RWPE2 (cell line): ENCODE data around the gene SERPINA5.

Source experiments
- ATAC-seq: fragments of 200-7000 bp; cut with Tn5 transposase; 3 replicates; pipeline ENCODE4 v1.9.1; 2021; ENCODE audit warnings: low read depth
- DNase-seq: peaks from one replicate; pipeline ENCODE4 v3.0.0-alpha.2; 2020; ENCODE audit warnings: low spot score
- H3K27ac ChIP-seq: fragments of 450-650 bp; 2 replicates; pipeline ENCODE4 v1.5.1; 2017; ENCODE audit warnings: mild to moderate bottlenecking; ENCODE audit not compliant: poor library complexity, severe bottlenecking
- H3K27me3 ChIP-seq: fragments of 250-450 bp; sonication (Bioruptor Pico); 2 replicates; pipeline ENCODE4 v1.5.1; 2021; ENCODE audit warnings: mild to moderate bottlenecking, moderate library complexity; ENCODE audit not compliant: insufficient read depth, poor library complexity, severe bottlenecking
- H3K36me3 ChIP-seq: fragments of 250-450 bp; sonication (Bioruptor Pico); 2 replicates; pipeline ENCODE4 v1.5.1; 2020; ENCODE audit warnings: low read depth, mild to moderate bottlenecking, moderate library complexity
- H3K4me1 ChIP-seq: fragments of 250-450 bp; sonication (Bioruptor Pico); 2 replicates; pipeline ENCODE4 v1.5.1; 2021; ENCODE audit warnings: mild to moderate bottlenecking, moderate library complexity; ENCODE audit not compliant: insufficient read depth, poor library complexity, severe bottlenecking
- H3K4me3 ChIP-seq: fragments of 250-450 bp; sonication (Bioruptor Pico); 2 replicates; pipeline ENCODE4 v1.5.1; 2021; ENCODE audit warnings: mild to moderate bottlenecking, moderate library complexity; ENCODE audit not compliant: severe bottlenecking
- H3K9me3 ChIP-seq: fragments of 250-450 bp; sonication (Bioruptor Pico); 2 replicates; pipeline ENCODE4 v1.5.1; 2021; ENCODE audit warnings: mild to moderate bottlenecking, moderate library complexity; ENCODE audit not compliant: severe bottlenecking
- CTCF ChIP-seq: fragments of 450-650 bp; IDR thresholded peaks from one replicate; pipeline ENCODE4 v1.5.1; 2017; ENCODE audit warnings: mild to moderate bottlenecking, moderate library complexity; ENCODE audit not compliant: poor library complexity, severe bottlenecking

SERPINA5 gene

DNA sequence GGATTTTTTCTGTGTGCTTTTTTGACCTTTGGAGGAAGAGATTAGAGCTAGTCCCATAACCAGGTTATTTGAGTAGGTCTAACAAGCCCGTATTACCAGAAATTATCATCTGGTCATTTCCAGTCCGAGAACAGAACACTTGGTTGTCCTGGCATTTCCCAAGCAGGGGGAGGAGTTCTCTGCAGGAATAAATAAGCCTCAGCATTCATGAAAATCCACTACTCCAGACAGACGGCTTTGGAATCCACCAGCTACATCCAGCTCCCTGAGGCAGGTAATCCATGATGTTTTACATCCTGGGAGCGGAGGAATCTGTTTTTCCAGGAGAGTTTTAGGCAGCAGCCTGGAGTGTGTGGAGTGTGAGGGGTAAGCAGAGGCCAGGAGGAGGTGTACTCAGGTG, 30.9 kb downstream of the SERPINA5 start, which contains the start of gene SERPINA3:
TSS of gene SERPINA3 (plus strand) at position 218 of the 400 bp plus-strand sequence. CDS start 2,051 bp downstream, outside the sequence.
- no peak for DNase-seq
- no peak for TF ChIP-seq CTCF
- Histone ChIP-seq H3K4me3 (no peak within 1 kb of the TSS), H3K4me1 (peaks cover 31% of the 10 kb centered on the region), H3K27ac (peak within 1 kb of the TSS; percentile 76), H3K9me3 (no peaks in the 10 kb centered on the region), H3K36me3 (no peaks in the 10 kb centered on the region), H3K27me3 (no peaks in the 10 kb centered on the region)
- no peak for ATAC-seq

GRCh38 chr14:94612580-94613554, 31.6 kb downstream of the SERPINA5 start:
- Histone ChIP-seq H3K9me3 (no peaks in the 10 kb centered on the region), H3K36me3 (no peaks in the 10 kb centered on the region), H3K27me3 (no peaks in the 10 kb centered on the region), H3K4me1 (peaks cover 31% of the 10 kb centered on the region), H3K4me3 (no peak overlapping the region), H3K27ac (peak overlapping the region; percentile 13)
- no peak for TF ChIP-seq CTCF
- ATAC-seq: no peak
- DNase-seq: no peak

- peaks cover 31% of the 10 kb centered on the region for H3K4me1 ChIP-seq
- DNase-seq (no peak), ATAC-seq (no peak)
- H3K27me3 ChIP-seq: no peaks in the 10 kb centered on the region
- H3K9me3 ChIP-seq: peaks cover 8% of the 10 kb centered on the region
- no peaks in the 10 kb centered on the region for H3K36me3 ChIP-seq
- TF ChIP-seq CTCF: no peak
- no peak overlapping the region for H3K27ac ChIP-seq
- H3K4me3 ChIP-seq: no peak overlapping the region
Measured at GRCh38 chr14:94613720-94614644, 32.8 kb downstream of the SERPINA5 start.

GRCh38 chr14:94614802-94615201, 33.6 kb downstream of the SERPINA5 start:
- H3K27ac ChIP-seq: no peak overlapping the region
- H3K9me3 ChIP-seq: peaks cover 8% of the 10 kb centered on the region
- no peak for TF ChIP-seq CTCF
- ATAC-seq (no peak), DNase-seq (no peak)
- no peaks in the 10 kb centered on the region for H3K36me3 ChIP-seq
- H3K27me3 ChIP-seq: no peaks in the 10 kb centered on the region
- H3K4me3 ChIP-seq: no peak overlapping the region
- peaks cover 27% of the 10 kb centered on the region for H3K4me1 ChIP-seq
